Smooth muscle cell of the brain vasculature (primary cell): ENCODE measurements around the gene CDH20.
A peak's percentile ranks its signal among the peaks of the same experiment; 100 is the strongest.
"Not testable (repeated sequence)": the region's sequence is repeated elsewhere in the genome, so short reads cannot be mapped to it uniquely, and the experiment has no call there.

Experiments used
- DNase-seq: peaks from one replicate; pipeline ENCODE4 v3.0.0-alpha.2; 2012; ENCODE audit warnings: low read depth, low spot score

Gene CDH20

DNA sequence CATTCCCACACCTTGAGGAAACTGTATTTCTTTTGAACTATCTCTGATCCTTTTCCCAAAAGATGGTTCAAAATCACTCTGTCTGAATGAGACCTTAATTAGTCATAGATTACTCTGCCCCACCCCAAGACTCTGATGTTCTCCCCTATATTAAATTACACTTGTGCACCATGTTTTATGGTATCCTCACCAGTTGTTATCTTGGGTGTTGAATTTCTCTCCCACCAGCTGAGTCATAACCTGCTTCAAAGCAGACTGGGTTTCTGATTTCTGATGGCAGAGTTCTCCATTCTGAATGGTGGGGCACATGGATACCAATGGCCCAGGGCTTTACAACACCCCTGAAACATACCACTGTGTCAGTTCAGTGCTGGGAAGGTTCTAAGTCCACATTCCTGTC, 15.0 kb downstream of the CDH20 start:
- DNase-seq, result no peak

DNA sequence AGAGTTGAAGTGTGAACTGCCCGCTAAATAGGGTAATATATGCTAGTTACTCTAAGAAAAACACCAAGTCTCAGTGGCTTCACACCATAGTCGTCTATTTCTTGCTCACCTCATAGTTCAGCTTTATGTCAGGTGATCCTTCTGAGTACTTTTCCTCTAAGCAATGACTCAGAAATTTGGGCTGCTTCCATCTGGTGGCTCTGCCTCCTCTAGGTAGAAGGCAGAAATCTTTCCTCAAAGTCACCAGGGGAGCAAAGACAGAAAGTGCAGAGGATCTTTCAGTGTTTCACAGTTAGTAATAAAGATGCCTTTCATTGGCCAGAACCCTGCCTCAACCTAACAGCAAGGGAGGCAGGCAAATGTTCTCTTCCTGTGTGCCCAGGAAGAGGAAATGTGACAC, 17.3 kb downstream of the CDH20 start:
- DNase-seq, result no peak

DNA sequence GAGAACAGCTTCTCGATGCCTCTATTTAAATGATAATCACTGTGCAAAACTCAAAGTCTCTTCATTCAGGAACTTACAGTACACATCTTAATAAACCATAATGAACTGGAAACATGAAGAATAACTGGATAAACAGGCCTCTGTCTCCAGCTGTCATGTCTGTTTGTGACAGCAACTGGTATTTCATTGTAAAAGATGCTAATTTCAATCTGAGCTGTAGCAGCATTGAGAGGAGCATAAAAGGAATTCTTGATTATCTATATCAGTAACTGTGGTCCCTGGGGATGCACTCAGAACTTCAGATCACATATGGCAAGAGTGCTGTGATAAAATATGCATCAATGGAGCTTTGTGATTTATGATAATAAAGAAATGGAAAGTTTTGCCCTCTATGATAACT, 18.8 kb downstream of the CDH20 start:
- DNase-seq, result no peak

DNA sequence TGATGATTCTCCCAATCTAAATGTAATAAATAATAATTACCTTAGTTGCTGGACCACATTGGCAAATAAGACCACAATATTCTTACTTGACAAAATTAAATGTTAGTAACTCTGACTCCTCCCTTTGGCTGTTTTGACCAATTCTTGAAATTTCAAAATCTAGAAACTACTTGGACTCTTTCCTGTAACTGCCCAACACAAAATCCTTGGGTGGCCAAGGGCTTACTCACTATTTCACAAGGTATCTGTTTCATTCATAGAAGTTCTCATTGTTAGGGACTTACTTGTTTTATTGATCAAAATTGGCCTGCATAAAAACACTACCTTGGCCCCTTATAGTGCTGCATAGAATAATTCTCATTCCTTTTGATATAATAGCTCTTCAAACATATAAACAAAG, 19.4 kb downstream of the CDH20 start:
- DNase-seq, result no peak

DNA sequence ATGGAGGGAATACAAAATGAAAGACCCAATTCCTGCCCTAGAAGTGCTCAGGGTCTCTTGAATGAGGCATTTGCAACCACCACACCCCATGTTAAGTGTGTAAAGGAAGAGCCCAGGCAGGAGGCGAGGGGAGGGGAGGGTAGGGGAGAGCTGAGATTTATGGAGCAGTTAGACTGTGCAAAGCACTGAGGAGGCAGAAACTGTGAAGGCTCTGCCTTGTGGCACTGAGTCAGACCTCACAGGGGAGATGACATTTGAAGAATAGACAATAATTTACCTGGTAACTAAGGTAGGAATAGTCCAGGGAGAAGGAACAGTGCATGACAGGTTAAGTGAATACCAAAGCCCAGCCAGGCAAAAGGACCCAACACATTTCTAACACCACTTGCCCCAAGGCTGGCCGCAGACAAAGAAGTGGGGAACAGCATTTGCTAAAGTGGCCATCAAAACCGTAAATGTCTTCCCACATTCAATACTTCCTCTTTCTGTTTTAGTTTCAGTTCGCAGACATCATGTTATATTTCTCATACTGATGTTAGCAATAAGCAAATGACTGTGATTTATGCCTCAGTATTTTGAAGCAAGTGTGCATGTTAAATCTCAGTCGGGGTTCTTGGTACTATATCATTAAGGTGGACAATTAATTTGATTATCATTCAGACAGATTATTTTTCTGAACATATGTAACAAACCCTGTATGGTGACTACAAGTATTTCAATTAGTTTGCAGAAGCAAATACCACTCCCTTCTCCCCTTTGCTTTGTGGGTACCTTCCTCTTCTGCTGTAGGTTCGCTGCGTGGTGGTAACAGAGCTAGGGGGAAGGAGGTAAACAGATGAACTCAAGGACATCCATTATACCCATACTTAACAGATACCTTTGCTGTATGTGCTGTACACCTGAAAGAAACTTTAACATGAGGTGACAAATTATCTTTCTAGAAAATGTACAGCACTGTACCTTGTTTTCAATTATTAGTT, 27.5 kb downstream of the CDH20 start:
- DNase-seq, result no peak

DNA sequence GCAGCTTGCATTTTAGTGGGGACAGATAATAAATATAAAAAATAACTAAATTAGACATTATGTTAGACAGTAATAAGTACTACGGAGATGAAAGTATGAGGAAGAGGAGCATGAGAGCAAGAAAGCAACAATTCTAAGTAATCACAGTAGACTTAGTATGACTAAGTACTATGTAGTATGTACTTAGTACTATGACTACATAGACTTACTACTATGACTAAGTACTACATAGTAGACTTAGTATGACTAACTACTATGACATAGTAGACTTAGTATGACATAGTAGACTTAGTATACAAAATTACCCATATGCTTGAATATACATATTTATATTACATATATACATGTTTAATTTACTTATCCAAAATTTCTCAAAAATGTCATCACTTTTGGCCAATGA, 29.3 kb downstream of the CDH20 start:
- no peak for DNase-seq

DNA sequence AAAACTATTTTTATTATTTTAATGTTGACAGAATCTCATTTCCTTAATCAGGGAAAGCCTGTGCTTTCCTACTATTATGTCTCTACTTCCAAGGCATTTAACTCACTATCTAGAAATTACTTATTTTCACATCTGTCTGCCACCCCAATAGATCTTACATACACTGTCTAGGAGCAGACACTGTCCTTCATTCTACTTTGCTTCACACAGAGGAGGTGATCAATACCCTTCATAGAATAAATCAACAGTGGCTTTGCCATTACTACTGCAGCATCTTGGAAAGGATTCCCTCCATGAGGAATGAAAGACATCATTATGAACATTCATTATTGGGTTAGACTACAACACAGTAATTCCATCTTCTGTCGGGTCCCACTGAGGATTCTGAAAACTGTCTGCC, 31.7 kb downstream of the CDH20 start:
- no peak for DNase-seq

DNA sequence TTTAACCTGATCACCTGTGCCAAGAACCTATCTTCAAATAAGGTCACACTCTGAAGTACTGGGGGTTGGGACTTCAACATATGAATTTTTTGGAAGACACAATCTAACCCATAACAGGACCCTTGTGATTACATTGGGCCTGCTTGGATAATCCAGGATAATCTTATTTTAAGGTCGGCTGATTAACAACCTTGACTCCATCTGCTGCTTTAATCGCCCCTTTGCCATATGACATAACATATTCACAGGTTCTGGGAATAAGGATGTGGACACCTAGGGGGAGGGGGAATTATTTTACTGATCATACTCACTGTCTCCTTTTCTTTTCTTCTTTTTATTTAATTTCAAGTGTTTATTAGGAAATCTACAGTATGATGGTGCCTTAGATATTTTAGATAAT, 34.8 kb downstream of the CDH20 start:
- DNase-seq, result no peak

DNA sequence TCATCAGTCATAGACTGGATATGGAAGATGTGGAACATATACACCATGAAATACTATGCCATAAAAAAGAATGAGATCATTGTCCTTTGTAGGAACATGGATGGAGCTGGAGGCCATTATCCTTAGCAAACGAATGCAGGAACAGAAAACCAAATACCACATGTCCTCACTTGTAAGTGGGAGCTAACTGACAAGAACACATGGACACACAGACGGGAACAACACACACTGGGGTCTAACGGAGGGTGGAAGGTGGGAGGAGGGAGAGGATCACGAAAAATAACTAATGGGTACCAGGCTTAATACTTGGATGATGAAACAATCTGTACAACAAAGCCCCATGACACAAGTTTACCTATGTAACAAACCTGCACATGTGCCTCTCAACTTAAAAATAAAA, 36.4 kb downstream of the CDH20 start:
- DNase-seq, result not testable (repeated sequence)

DNA sequence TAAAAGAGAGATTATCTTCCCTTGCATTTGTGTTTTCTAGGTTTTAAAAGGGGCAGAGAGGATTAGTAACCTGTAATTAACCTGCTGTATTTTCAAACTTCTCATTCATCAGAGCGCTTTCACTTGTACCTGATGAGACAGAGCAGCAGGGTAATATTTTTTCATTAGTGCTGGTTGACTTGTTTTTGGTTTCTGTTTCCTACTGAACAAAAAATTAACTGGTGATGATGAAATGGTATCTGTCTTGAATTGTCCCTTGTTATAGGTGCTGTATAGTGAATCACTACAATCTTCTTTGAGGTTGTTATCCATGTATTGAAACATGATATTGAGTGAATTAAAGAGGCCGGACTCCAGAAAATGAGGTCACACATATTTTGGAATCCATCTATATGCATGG, 37.9 kb downstream of the CDH20 start:
- no peak for DNase-seq

DNA sequence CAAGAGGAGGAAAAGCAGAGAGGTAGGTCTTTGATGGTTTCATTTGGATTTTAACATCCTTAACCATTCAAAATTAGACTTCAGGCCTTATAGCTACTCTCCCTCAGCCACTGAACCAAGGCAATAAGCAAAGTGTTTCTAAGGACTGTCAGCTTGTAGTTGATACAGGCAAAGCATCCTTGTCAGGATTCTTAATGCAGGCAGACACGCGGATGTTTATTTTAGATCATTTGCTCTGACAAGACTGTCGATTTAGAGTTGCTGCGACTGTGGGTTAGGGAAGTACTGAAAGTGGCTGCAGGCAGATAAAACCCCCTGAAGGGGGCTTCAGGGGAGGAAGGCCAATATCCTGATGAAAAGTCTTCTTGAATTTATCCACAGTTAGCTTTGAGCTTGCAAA, 46.6 kb downstream of the CDH20 start:
- no peak for DNase-seq

DNA sequence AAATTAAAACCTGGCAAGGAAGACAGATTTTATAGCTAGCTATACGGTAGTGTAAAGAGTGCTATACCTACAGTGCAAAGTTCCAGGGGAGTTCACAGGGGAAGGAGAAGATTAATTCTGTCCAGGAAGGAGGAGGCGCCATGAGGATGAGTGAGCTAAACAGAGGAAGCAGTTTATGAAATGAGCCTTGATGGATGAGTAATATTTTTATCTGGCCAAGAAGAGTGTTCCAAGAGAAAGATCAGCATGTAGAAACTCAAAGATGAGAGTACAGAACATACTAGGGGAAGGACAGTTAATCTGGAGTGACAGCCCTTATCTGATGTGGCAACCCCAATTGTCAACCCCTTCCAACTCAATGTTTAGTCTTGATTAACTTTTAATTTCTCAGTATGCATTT, 54.8 kb downstream of the CDH20 start:
- DNase-seq, result no peak

DNA sequence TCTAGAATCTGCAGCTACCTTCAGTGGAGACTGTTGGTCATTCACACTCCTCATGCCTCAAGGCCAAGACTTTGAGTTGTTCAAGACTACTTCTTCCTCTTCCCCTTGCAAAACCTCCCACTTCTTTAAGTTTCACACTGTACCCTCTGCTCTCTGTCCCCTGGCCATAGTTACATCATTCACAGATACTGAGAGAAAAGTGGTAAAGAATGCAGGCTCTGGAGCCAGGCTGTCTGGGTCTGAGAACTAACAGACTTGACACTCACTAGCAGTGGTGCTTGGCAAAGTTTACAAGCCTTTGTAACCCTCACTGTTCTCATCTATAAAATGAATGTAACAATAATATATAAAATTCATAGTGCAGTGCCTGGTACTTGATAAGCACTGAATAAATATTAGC, 61.8 kb downstream of the CDH20 start:
- DNase-seq, result no peak

DNA sequence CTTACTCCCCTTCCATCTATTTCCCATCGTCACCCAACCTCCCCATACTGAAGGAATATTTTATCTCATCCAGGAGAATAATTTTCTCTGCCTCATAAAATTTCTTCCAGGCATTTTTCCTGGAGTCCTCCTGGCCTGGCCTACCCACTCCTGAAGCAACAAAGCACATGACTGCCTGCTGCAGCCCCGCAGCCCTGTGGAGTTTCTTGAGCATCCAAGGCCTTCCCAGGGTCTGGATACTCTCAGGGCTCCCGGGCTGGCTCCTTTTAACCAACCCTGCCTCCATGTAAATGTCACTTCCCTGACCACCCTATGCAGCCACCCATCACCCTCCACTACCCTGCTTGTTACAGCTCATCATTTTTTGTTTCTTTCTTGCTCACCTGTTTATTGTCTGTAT, 64.0 kb downstream of the CDH20 start:
- DNase-seq, result no peak

DNA sequence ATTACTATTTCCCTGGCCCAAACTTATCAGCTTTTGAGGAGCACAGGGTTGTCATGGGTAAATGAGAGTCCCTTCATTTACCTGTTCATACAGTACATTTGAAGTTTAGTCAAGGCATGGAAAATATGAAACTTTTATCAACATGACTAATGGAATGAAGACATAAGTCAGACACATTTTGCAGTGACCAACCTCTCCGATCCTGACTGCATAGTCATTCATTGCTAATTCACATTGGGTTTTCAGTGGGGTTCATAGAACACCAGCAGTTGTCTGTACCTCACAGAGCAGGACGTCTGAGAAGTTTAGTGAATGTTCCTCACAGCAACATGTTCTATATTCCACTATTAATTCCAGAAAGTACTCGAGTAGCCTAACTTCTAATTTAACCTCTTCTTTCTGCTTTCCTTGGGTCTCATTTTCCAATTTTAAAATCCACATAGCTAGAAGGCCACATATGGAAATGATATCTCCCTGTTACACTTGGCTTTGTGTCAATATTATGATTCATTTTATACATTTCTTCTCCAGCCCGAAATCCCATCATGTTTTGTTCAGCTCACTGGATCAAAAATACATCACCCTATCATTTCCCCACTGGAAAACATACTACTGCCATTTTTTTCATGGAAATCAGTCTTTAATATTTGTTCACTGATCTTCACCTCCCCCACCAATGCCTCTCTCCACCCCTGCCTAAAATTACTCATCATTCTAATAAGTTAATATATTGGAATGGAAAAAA, 65.9 kb downstream of the CDH20 start:
- peak; percentile 45 for DNase-seq

DNA sequence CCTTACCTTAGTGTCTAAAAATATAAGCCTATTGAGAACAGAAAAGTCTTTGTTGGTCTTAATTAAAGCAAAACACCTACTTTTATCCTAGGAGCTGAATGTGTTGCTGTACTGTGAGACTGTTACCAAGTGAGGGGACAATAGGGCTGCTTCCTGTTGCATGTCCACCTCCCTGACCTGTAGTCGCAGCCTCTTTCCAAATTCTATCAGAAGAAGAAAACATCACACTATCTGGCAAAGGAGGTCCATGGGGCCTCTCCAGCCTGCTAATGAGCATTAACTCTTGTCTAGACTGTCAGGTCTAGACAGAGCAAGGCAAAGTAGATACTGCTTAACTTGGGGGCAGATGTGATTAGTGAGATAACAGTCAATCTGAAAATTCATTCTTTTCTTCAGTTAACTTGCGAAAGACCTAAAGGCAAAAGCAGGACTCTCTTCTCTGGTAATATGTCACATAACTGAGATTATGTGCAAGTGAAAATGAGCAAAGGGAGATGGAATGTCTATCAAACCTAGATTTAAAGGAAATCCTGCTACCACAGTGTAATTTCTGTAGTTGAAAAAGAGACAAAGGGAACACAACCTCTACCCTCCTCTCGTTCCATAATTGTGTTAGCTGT, 66.9 kb downstream of the CDH20 start:
- no peak for DNase-seq

DNA sequence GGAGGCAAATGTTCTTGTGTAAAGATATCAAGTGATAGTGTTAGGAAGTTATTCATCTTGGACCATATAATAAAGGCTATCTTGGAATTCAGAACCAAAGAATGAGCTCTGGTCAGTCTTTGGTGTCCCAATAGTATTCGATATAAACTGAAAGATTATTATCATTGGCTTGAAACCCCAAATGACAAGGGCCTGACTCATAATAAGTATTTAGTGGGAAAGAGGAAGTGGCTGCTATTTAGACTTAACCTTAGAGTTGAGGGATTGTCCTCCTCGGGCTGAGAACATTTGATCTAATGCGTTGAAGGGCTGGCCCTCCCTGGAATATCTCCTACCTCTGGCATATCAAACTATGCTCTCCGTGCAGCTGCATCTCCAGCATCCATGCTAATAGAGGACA, 67.5 kb downstream of the CDH20 start:
- DNase-seq, result peak; percentile 21

DNA sequence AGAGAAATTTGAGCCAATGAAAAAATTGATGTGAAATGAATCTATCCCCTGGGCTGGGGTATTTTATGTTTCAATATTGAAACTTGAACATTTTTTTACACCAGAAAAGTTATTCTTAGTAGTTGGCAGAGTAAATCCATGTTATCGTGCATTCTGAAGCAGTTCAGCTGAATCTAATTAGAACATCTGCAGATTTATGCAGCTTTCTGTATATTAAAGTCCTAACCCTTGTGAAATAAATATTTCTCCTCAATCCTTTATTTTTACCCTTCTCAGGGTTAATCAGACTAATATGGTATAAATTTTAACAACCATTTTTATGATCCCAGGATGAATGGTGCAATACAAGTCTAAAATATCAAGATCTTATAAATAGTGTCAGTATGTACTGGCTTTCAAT, 69.5 kb downstream of the CDH20 start:
- no peak for DNase-seq

DNA sequence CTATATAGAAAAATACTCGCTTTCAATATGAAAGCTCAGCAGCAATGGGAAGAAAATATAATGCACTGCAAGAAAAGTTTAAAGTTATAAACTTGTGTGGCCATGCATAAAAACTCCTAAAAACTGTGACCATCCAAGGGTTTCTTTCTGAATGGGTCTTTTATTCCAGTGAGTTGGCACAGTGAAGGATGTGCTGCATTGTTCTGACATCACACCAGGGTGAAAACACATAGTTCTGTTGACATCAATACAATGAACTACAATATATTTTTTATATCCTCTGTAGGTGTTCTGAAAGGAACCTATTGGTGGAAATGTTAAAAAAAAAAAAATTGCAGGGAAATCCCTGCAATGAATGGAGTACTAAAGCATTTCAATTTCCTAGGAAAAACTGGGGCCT, 80.2 kb downstream of the CDH20 start:
- no peak for DNase-seq

DNA sequence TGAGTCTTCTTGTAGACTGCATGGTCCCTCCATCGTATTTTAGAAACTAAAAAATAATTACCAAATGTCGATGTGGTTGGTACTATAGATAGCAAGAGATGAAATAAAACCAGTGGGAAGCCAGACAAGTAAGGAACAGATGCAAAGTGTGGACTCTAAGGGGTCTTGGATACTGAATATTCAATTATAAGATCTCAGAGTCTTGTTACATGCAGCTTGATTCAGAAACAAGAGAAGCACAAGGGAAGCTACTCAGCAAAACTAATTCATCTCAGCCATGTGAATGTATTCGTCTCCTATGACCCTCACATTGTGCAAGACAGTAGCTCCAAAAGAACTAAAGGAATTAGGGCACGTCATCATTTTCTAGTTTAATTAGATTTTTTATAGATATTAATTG, 80.9 kb downstream of the CDH20 start:
- DNase-seq, result no peak

DNA sequence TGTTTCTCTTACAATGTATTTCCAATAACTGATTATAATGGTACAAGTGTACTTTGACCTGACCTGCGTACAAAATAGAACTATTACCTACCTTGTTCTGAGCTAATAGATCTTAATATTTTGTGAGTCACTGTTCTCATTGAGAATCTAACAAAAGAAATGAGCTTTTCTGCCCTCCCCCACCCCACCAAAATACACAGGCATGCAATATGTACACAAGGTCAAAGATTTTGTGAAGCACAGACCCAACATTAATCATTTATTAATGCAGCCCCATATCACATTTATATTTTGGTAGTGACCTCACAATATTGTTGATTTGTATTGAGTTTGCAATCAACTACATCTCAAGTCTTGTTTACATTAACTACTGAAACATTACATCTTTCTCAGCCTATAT, 86.5 kb downstream of the CDH20 start:
- no peak for DNase-seq

DNA sequence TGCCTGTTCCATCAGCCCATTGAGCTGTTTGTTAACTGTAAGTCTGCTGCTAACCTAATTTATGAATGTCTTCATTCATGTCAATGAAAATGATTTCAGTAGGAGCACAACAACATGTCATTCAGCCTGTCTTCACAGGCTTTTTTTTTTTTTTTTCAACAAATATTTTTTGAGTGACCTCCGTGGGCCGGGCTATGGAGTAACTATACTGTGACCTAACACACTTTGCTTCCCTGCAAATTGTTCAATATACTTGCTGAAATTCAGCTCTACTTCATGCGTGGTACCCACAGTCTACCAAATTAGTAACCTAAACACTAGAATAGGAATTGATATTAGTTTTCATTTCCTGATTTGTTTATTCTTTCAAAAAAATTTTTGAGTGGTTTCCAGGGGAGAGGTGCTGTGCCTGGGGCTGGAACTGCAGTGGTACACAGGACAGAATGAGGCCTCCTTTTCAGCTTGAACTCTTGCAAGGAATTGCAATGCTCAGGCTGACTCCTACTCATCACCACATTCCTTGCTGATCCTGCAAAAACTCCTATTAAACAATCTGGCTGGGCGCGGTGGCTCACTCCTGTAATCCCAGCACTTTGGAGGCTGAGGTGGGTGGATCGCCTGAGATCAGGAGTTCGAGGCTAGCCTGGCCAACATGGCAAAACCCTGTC, 87.1 kb downstream of the CDH20 start:
- DNase-seq, result no peak
